RWPE1 (cell line): Measurements from ENCODE around the gene TMEM60.
"Not testable (repeated sequence)": the region's sequence is repeated elsewhere in the genome, so short reads cannot be mapped to it uniquely, and the experiment has no call there.

ENCODE experiments used
- CTCF ChIA-PET: fragments of 350-600 bp; sonication (Branson Sonifier 250); formaldehyde crosslinking; extraction: SDS; loops from one replicate; lab custom pipeline; 2021; lab: Yijun Ruan, JAX
- POLR2A ChIA-PET: fragments of 400-600 bp; formaldehyde crosslinking; extraction: SDS; loops from one replicate; lab custom pipeline; 2020; ENCODE audit warnings: antibody characterized with exemption; ENCODE audit not compliant: low non-redundant PET; lab: Yijun Ruan, JAX
- DNase-seq: peaks from one replicate; pipeline ENCODE4 v3.0.0; 2012; ENCODE audit warnings: low spot score
- H3K27ac ChIP-seq: fragments of 450-650 bp; 2 replicates; pipeline ENCODE4 v1.5.1; 2017
- TF ChIP-seq, protein P1 (sequence below): fragments of 450-650 bp; conservative IDR thresholded peaks from 2 replicates; pipeline ENCODE4 v1.5.1; 2017; ENCODE audit warnings: low read depth, mild to moderate bottlenecking

Gene TMEM60

DNA sequence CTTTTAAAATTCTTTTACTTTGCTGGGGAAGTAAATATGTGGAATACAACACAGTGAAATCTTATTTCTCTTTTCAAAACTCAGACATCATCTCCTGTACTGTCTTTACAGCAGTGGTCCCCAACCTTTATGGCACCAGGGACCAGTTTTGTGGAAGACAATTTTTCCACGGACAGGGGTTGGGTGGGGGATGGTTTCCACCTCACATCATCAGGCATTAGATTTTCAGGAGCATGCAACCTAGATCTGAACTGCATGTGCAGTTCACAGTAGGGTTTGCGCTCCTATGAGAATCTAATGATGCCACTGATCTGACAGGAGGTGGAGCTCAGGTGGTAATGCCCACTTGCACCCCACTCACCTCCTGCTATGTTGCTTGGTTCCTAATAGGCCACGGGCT lies 12.2 kb downstream of the TMEM60 start:
- ChIA-PET CTCF (no interaction called here), POLR2A (no interaction called here)
- no peak for DNase-seq
- no peak overlapping the region for H3K27ac ChIP-seq
- TF ChIP-seq, protein P1, sequence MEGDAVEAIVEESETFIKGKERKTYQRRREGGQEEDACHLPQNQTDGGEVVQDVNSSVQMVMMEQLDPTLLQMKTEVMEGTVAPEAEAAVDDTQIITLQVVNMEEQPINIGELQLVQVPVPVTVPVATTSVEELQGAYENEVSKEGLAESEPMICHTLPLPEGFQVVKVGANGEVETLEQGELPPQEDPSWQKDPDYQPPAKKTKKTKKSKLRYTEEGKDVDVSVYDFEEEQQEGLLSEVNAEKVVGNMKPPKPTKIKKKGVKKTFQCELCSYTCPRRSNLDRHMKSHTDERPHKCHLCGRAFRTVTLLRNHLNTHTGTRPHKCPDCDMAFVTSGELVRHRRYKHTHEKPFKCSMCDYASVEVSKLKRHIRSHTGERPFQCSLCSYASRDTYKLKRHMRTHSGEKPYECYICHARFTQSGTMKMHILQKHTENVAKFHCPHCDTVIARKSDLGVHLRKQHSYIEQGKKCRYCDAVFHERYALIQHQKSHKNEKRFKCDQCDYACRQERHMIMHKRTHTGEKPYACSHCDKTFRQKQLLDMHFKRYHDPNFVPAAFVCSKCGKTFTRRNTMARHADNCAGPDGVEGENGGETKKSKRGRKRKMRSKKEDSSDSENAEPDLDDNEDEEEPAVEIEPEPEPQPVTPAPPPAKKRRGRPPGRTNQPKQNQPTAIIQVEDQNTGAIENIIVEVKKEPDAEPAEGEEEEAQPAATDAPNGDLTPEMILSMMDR: no peak

DNA sequence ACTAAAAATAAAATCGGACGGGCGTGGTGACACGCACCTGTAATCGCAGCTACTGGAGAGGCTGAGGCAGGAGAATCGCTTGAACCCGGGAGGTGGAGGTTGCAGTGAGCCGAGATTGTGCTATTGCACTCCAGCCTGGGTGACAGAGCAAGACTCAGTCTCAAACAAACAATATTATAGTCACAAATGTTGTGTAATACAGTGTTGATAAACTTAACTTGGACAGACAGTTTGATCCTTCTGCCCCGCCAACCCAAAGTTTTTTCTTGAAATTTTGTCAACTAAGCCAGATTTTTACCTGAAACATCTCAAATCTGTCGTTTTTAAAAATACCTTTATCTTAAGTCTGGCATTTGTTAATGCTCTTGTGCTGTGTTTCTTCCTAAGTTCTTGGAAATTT lies 13.8 kb downstream of the TMEM60 start:
- H3K27ac ChIP-seq, CTCF ChIA-PET, DNase-seq, POLR2A ChIA-PET: not testable (repeated sequence)

DNA sequence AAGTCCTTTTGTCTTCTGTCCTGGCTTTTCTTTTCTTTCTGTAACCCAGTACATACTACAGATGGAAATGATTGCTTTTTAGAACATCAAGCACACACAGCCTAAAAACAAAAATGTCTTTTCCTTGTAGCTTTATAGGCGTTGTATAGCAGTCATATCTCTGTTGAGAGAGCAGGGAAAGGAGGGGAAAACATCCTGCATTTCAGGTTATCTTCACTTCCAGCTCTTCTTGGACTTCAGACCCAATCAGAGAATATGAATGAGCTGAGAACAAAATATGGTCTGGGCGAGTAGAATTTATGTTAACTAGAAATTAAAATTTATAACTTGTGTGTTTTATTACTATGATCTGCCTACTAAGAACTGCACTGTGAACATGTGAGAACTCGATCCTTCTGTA lies 14.7 kb downstream of the TMEM60 start:
- H3K27ac ChIP-seq: no peak overlapping the region

GRCh38 chr7:77783111-77783510 lies 15.1 kb downstream of the TMEM60 start:
- ChIA-PET CTCF (no interaction called here), POLR2A (no interaction called here)
- H3K27ac ChIP-seq: no peak overlapping the region
- TF ChIP-seq, protein P1: no peak
- no peak for DNase-seq

More for the DNA sequence above, 14.7 kb downstream of the TMEM60 start:
- TF ChIP-seq, protein P1: no peak
- ChIA-PET CTCF (no interaction called here), POLR2A (no interaction called here)
- DNase-seq: no peak

GRCh38 chr7:77782383-77782782 lies 15.9 kb downstream of the TMEM60 start:
- TF ChIP-seq, protein P1: no peak
- no peak overlapping the region for H3K27ac ChIP-seq
- ChIA-PET CTCF (no interaction called here), POLR2A (no interaction called here)
- no peak for DNase-seq

DNA sequence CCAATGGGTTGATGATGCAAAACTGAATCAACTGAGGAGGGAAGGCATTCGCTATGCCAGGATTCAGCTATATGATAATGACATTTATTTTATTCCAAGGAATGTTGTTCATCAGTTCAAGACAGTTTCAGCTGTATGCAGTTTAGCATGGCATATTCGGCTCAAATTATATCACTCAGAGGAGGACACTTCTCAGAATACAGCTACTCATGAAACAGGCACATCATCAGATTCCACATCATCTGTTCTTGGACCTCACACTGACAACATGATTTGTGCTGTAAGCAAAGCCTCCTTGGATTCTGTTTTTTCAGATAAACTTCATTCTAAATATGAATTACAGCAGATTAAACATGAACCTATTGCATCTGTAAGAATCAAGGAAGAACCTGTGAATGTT lies 19.7 kb downstream of the TMEM60 start:
- no peak overlapping the region for H3K27ac ChIP-seq
- POLR2A ChIA-PET: no interaction called here
- CTCF ChIA-PET: interaction anchor here (0.9 kb wide), 1 partner anchor 19 kb away, joined by 4 read pairs; no protein-coding TSS in a partner anchor

DNA sequence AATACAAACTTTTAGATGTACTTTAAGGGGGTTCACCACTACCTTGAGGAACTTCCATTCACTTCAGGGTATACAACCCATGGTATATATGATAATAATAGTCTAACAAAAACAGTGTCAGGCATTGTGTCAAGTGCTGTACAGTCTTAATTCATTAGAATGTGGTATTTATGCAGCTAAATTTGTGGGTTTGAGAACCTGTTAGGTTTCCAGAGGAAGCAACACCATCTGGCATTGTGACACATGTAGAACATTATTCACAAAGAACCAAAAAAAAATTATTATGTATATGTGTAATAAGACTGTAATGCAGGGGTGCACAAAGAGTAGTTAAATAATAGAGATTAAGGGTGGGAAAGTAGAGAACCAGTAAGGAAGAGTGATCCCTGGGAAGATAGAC lies 26.3 kb downstream of the TMEM60 start:
- CTCF ChIA-PET: interaction anchor here (0.9 kb wide), 1 partner anchor 82 kb away, joined by 4 read pairs; no protein-coding TSS in a partner anchor

More for the DNA sequence above, 19.7 kb downstream of the TMEM60 start:
- no peak for DNase-seq
- TF ChIP-seq, protein P1: no peak

More for the DNA sequence above, 26.3 kb downstream of the TMEM60 start:
- POLR2A ChIA-PET: no interaction called here
- TF ChIP-seq, protein P1: no peak
- DNase-seq: no peak
- H3K27ac ChIP-seq: no peak overlapping the region
